GM21526 (cell line): ENCODE measurements around the gene ARHGAP35.

ENCODE experiments used
- ATAC-seq: cut with Tn5 transposase; IDR thresholded peaks from one replicate; pipeline ENCODE4 v1.9.1; 2021; ENCODE audit warnings: moderate library complexity; ENCODE audit not compliant: unreplicated experiment, low FRiP score

ARHGAP35 gene

DNA sequence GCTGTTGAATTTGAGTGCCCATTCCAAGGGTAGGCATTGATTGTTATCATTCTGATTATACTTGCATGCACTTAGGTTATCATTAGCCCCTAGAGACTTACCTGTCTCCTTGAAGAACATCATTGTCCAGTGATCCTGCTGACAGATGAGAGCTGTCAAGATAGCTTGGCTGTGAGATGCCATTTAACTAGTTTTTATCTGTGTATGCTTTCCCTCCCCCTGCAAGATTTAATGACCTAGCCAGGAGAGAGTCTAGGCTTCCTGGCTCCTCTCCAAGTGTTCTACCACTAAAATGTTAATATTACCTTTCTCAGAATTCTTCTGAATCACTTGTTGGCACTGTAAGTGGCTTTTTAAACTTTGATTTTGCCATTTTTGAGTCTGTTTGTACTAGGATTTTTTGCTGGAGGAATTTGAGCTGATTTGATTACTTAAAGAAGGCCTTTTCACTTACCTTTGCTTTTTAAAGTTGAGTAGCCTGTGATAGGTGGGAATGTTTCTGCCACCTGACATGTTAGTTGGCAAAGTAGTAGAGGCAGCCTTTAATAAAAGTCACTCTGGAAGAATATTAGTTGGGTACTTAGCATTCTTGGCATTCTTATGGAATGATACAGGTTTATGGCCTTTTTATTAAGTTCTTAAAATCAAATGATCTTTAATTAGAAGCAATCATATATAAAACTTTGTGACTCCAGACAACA, 41.1 kb downstream of the ARHGAP35 start:
- ATAC-seq: no peak

GRCh38 chr19:46902402-46902766, 41.6 kb downstream of the ARHGAP35 start:
- ATAC-seq: no peak

DNA sequence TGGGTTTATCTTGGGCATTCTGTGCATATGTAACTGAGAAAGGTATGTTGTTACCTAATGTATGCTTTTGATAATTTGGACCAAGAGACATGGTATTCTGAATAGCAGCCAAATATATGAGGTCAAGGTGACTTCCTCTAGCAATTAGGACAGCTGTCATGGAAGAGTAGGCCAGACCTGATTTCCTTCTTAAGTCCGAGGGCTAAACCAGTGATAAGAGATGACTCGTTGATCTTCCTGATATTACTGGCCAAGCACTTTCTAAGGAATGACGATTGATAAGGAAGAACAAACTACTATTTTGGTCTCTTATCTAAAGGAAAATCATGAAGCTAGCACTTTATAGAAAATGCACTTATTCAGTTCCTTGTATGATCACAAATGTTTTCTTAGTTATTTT, 42.7 kb downstream of the ARHGAP35 start:
- ATAC-seq: no peak

DNA sequence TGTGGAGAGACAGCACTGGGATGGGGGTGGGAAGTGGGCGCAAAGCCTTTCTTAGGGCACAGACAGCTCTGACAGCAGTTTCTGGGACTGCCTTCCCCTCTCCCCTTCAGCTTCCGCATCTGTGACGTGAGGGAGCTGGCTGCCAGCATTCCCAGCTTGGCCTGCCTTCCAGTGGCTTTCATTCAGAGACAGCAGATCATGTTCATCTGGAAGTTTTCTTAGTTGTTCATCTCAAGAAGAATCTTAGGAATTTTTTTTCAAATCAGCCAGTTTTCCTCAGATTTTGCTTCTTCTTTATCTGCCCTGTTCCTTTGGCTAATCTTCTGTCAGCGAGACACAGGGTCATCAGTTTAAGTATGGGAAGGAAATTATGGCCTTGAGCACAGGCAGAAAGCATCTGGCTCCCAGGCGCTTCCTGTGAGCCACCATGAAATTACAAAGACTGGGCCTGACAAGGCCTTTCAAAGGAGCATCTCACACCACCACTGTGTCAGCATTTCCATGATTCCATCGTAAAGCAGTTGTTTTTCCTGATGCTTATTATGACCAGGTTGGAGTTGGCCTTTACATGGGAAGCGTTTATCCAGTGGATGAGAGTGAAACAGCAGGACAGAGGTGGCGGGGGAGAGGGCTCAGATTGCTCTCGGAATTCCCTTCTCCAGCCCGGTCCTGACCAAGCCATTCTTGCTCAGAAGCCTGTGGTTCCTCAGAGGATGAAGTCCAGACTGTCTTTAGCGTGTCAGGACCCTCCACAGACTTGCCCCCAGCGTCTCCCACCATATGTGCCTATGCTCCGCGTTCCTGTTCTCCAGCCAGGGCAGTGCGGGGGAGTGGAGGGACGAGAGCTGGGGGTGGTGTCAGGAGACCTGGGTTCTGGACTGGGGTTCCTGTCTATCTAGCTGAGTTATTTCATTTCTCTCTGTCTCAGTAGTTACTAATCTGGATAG, 43.6 kb downstream of the ARHGAP35 start:
- ATAC-seq: no peak

DNA sequence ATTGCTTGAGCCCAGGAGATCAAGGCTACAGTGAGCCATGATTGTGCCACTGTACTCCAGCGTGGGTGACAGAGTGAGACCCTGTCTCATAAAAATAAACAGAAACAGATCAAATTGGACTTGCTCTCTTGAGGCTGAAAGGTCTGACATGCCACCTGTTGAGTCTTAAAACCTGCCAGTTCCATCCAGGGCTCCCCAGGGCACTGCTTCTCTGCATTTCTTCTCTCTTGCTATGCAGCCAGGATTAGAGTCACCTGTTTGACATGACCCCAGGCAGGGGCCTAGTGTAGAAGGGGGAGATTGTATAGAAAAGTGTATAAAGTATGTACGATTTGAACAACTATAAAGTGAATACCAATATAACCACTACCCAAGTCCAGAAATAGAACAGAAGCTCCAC, 45.4 kb downstream of the ARHGAP35 start:
- ATAC-seq: no peak

- ATAC-seq: no peak
Measured at GRCh38 chr19:46907880-46908279, 47.1 kb downstream of the ARHGAP35 start.

DNA sequence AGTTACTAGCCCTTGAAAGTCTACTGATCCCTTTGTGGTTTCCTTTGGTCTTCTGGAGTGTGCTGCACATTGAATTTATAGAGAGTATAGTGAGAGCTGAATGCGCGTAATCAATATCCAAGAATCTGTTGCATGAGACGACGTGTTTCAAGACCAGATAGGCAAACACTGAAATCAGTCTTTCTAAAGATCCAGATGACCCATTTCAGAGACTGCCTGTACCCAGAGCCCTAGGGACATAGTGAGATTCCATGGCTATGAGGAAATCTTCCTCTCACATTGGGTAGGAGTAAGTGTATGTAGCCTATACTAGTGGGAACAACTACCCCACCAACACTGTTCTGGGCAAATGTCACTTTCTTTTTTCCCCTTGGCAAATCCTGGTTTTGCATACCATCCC, 48.6 kb downstream of the ARHGAP35 start:
- ATAC-seq: no peak
